ENCODE measurements around the gene ATXN7L2.

GRCh38 chr1:109528712-109529111 lies 45.0 kb downstream of the ATXN7L2 start:
- no peak for TF ChIP-seq POLR2A (IDR thresholded peaks at IDR 0.05)
- TF ChIP-seq, protein P1, sequence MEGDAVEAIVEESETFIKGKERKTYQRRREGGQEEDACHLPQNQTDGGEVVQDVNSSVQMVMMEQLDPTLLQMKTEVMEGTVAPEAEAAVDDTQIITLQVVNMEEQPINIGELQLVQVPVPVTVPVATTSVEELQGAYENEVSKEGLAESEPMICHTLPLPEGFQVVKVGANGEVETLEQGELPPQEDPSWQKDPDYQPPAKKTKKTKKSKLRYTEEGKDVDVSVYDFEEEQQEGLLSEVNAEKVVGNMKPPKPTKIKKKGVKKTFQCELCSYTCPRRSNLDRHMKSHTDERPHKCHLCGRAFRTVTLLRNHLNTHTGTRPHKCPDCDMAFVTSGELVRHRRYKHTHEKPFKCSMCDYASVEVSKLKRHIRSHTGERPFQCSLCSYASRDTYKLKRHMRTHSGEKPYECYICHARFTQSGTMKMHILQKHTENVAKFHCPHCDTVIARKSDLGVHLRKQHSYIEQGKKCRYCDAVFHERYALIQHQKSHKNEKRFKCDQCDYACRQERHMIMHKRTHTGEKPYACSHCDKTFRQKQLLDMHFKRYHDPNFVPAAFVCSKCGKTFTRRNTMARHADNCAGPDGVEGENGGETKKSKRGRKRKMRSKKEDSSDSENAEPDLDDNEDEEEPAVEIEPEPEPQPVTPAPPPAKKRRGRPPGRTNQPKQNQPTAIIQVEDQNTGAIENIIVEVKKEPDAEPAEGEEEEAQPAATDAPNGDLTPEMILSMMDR (IDR thresholded peaks at IDR 0.05): no peak
